Stimulated activated CD4-positive, alpha-beta T cell treated with anti-CD3 and anti-CD28 coated beads, TNF-alpha, amount 100 ng/mL, for 4 hours (primary cell): ENCODE data around the gene SPSB2.

ENCODE experiments used
- DNase-seq, 3 experiments: peaks; one replicate each; pipeline ENCODE4 v3.0.0-alpha.2; 2020; ENCODE audit warnings: low read depth in 3 of 3

SPSB2 gene

DNA sequence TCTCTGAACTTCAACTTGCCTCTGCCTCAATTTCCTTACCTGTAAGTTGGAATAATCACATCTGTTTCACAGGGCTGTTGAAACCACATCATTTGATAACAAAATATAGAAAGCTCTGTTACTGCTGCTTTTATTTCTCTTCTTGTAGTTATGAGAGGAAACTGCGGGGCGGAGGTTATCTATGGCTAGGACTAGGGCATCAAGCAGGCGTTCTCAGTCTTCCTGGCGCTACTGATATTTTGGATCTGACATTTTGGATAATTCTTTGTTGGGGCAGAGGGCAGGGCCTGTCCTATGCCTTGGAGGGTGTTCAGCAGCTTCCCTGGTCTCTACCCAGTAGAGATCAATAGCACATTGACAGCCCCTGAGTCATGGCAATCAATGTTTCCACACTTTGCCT is 41.0 kb downstream of the SPSB2 start:
- DNase-seq, result no peak

DNA sequence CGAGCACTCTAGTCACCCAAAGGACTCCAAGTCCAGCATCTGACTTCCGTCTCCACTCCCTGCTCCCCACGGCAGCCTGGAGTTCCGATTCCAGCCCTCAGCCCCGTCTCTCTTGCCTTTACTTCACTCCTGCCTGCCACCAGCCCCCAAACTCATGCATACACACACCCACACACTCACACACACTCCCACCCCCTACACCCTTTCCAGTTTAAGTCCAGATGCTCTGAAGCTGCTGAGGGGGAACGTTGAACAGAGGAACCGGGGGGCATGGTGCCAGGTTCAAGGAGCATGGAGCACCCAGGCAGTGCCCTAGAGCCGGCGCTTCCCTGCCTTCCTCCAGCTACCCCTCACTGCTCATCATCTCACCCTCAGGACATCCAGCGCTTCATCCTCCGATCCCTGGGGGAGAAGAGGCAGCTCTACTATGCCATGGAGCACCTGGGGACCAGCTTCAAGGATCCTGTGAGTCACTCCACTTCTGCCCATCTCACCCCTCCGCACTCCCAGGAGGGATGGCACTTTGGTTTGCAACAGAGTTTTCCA is 41.6 kb downstream of the SPSB2 start:
- DNase-seq, result no peak

DNA sequence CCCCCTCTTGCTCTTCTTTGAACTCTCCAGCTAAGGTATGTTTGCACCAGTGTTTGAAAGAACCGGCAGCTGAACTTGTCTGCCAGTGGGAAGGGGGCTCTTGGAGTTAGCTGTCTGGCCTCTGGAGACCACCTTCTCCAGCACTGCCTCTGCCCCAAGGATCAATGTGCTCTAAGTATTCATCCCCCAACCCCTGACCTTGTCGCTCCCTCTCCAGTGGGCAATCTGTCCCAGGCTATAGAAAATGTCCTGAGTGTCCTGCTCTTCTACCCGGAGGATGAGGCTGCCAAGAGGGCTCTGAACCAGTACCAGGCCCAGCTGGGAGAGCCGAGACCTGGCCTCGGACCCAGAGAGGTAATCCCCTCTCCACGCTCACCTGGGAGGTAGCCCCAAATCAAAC is 42.1 kb downstream of the SPSB2 start:
- no peak for DNase-seq

DNA sequence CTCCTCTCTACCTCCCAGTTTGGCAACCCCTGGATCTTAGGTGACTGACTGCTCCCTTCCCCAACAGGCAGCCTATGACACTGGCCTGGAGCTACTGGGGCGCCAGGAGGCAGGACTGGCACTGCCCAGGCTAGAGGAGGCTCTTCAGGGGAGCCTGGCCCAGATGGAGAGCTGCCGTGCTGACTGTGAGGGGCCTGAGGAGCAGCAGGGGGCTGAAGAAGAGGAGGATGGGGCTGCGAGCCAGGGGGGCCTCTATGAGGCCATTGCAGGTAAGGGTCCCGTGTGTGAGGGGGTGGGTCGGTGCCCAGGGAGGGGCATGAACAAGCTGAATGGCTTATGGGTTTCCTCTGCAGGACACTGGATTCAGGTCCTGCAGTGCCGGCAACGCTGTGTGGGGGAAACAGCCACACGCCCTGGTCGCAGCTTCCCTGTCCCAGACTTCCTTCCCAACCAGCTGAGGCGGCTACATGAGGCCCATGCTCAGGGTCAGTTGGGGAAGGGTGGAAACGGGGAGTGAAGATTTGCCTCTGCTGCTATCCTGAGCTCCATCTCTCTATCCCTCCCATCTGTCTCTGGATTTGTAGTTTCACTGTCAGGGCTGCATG is 42.7 kb downstream of the SPSB2 start:
- DNase-seq, result no peak

DNA sequence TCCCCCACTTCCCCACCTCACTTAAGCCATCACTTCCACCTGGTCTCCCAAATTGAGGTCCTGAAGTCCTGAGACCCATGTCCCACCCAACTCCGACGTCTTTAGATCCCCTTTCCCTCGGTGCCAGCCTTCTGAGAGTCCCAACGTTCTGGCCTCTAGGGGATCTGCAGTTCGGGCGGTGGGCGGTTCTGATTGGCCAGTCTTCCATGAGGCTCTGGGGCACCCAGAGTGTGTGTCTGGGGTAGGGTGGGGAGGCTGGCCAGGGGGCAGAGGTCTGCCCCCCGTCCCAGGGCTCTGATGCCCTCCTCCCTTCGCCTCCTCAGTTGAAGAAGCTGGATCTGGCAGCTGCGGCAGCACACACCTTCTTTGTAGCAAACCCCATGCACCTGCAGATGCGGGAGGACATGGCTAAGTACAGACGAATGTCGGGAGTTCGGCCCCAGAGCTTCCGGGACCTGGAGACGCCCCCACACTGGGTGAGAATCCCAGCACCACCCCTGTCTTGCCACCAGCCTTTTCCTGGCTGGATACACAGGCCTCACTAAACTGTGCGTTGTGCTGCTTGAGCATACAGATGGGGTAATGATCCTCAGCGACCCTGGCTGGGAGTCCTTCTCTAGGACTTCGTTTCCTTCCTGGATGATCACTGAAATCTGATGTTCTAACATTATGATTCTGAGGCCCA is 43.4 kb downstream of the SPSB2 start:
- DNase-seq, result no peak

DNA sequence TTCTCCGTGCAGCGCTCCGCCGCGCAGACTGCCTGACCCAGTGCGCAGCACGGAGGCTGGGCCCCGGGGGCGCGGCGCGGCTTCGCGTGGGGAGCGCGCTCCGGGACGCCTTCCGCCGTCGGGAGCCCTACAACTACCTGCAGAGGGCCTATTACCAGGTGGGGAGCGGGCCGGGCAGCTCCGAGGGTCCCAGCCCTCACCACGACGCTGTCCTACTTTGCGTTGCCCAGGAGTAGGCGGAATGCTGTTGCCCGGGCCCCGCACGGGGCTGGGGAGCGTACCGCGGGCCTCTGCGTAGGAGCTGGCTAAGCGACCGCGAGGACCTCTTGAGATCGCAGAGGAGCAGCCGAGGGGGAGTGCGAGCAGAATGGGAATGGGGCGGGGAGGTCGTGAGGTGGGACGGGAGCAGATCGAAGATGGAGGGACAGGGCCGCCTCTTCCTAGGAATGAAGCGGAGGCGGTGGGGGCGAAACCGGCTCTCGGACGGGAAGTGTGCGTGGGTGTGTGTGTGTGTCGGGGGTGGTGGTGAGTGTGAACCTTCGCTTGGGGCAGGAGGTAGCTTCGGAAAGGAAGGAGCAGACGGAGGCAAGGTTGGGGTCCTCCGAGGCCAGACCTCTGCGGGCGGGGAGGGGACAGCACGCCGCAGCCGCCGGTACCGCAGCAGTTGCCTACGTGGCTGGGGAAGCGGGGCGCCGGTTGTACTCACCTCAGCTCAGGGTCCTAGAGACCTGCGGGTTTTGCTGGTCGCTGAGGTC is 44.1 kb downstream of the SPSB2 start:
- peak in 1 of 3 experiments; percentile 42 for DNase-seq

DNA sequence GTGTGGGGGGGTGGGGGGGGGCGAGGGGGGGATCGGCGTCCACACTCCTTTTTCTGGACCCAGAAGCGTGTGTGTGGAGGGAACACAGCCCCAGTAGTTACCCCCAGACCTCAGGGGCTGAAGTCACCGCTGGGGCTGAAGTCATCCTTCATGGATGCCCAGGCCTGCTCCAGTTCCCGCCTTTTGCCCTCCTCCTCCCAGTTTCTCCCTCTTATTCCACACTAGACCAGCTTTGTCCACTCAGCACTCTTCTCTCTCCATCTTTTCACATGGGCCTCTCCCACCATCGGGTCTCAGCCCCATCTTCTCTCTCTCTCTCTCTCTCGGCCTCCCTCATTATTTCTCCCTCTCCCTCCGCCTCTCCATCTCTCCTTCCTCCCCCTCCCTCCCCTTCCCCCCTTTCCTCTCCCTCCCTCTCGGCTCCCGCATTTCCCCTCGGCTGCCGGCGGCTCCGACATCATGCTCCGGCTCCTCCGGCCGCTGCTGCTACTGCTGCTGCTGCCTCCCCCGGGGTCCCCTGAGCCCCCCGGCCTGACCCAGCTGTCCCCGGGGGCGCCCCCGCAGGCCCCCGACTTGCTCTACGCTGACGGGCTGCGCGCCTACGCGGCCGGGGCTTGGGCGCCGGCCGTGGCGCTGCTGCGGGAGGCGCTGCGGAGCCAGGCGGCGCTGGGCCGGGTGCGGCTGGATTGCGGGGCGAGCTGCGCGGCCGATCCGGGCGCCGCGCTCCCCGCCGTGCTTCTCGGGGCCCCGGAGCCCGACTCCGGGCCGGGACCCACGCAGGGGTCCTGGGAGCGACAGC is 44.9 kb downstream of the SPSB2 start, which contains the start of gene P3H3:
P3H3 (plus strand) TSS at position 426 of the 799 bp plus-strand sequence; CDS start at position 460, 34 bp downstream.
- DNase-seq, result no peak

DNA sequence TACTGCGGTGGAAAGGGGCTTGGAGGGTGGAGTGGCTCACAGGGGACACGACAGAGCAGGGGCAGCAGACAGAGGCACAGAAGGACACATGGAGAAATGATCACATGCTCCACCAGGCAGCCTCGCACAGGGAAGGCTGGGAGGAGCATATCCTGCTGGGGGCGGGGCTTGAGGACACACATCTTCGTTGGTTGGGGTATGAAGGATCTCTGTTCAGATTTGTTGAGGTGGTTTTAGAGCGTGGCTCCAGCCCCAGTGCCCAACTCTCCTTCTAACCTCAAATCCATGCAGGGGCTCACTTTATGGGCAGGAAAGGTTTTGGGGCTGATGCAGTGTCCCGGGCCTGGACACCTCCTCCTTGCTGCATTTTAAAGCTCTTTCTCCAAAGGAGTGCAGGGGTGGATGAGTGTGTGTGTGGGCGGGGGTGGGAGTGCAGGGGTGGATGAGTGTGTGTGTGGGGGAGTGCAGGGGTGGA is 45.6 kb downstream of the SPSB2 start:
- peak in 2 of 3 experiments; percentile 17 to 26 for DNase-seq

DNA sequence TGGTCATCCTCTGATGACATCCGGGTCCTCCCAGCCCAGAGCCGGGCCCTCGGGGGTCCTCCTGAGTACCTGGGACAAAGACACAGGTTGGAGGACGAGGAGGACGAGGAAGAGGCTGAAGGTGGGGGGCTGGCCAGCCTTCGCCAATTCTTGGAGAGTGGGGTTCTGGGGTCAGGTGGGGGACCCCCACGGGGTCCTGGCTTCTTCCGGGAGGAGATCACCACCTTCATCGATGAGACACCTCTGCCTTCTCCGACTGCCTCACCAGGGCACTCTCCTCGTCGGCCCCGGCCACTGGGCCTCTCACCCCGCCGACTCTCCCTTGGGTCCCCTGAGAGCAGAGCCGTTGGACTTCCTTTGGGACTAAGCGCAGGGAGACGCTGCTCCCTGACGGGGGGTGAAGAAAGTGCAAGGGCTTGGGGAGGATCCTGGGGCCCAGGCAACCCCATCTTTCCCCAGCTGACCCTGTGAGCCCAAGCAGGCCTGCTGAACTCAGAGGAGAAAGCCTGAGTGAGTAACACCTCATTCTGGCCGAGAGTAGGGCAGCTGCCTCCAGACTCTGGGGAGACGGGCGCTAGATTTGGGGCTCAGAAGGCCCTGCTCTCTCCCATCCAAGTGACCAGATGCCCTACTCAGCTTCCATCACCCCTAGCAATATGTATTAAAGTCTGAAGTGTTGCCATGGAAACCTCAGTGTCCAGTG is 46.2 kb downstream of the SPSB2 start:
- no peak for DNase-seq

DNA sequence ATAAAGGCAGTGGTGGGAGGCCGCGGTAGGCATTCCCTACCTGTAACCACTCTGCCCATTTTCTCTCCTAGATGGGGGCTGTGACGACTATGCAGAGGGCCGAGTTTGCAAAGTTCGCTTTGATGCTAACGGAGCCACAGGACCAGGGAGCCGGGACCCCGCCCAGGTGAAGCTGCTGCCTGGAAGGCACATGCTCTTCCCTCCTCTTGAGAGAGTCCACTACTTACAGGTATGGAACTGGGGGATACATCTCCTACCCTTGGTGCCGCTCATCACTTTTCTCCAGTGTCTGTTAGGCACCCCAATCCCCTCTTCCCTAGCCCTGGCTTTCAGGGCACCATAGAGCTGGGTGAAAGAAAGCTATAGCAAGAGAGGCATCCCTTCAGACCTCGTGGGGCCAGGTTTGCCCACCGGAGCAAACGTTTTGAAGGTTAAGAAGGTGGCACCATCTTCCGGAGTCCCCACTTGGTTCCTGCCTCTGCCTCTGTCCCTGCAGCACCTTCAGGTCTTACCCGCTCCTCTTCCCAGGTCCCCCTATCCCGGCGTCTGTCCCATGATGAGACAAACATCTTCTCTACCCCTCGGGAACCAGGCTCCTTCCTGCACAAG is 46.9 kb downstream of the SPSB2 start:
- no peak for DNase-seq

DNA sequence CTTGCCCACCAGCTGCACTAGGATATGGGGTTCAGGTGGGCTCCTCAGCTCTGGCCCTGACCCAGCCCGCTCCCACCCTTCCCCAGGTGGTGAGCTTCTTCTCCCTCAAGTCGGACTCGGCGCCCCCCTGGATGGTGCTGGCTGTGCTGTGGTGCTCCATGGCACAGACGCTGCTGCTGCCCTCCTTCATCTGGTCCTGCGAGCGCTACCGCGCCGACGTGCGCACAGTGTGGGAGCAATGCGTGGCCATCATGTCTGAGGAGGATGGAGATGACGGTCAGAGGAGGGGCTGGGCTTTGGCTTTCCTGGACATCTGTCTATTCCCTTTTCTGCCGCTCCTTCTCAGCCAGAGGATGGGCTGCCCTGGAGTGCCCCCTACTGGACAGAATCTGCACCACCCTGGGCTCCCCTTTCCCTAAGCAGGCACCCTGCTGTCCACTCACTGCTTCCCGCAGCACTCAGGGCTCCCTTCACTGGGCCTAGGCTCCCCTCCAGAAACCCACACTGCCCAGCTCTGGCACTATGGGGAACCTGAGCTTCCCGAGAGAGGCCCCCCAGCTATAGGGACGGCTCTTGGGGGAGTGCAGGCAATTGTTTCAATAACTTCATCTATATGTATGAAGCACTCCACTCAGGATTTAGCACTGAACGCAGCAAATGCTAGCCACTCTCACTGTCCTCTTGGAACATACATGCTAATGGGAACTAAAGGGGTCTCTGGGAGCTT is 47.5 kb downstream of the SPSB2 start:
- DNase-seq, result peak; percentile 65 to 82 (median 74)

DNA sequence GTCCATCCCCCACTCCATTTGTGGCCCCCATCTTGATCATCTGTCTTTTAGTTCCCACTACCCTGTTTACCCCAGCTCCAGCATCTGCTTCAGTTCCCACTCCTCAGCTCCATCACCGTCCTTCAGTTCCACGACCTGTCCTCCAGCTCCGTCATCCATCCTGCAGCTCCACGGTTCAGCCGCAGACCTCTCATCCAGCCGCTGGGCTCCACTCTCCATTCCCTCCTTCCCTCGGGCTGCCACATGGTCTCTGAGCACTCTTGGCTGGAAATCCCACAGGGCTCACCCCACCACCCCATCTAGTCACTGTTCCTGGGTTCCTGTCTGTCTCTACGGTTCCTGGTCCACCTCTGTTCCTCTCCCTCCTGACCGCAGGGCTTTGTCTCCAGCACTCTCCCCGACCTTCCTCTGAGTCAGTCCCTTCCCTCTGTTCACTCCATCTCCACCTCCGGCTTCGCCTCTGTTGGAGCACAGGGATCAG is 48.2 kb downstream of the SPSB2 start:
- DNase-seq, result no peak

DNA sequence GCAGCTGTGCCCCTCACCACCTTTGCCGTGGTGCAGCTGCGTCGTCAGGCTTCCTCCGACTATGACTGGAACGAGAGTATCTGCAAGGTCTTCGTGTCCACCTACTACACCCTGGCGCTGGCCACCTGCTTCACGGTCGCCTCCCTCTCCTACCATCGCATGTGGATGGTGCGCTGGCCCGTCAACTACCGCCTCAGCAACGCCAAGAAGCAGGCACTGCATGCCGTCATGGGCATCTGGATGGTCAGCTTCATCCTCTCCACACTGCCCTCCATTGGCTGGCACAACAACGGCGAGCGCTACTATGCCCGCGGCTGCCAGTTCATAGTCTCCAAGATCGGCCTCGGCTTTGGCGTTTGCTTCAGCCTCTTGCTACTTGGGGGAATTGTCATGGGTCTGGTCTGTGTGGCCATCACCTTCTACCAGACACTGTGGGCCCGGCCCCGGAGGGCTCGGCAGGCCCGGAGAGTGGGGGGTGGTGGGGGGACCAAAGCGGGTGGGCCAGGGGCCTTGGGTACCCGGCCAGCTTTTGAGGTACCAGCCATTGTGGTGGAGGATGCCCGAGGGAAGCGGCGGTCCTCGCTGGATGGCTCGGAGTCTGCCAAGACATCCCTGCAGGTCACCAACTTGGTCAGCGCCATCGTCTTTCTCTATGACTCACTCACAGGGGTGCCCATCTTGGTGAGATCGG is 48.9 kb downstream of the SPSB2 start:
- no peak for DNase-seq

DNA sequence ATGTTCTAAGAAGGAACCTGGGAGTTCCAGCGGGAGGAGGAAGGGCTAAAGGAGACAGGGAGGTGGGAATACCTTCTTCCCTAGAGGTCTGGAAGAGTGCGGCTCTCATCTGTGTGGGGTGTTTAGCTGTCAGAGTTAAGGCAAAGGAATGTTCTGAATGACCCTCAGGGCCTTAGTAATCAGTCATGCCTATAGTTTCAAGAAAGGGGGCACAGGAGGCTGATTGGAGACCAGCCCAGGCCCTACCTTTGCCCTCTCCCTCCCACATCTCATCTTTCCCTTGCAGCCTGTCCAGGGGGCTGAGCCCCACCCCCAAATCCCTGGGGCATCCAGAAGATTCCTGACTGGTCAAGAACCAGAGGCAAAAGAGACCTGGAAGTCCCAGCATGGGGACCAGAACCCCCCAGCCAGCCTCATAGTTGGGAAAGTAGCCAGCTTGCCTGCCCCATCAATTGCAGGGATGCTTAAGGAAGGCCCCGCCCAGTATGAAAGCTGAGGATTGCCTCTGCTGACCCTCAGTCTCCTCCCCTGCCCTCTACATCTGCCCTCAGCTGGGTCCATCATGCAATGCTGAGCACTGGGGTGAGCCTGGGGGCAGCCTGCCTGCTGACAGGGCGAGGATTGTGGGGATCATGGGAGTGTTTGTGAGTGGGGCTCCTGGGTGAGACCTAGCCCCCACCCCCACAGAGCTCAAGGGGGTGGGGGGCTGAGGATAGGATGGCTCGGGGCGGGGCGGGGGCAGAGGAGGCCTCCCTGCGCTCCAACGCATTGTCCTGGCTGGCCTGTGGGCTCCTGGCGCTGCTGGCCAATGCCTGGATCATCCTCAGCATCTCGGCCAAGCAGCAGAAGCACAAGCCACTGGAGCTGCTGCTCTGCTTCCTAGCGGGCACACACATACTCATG is 49.7 kb downstream of the SPSB2 start:
- DNase-seq, result no peak

DNA sequence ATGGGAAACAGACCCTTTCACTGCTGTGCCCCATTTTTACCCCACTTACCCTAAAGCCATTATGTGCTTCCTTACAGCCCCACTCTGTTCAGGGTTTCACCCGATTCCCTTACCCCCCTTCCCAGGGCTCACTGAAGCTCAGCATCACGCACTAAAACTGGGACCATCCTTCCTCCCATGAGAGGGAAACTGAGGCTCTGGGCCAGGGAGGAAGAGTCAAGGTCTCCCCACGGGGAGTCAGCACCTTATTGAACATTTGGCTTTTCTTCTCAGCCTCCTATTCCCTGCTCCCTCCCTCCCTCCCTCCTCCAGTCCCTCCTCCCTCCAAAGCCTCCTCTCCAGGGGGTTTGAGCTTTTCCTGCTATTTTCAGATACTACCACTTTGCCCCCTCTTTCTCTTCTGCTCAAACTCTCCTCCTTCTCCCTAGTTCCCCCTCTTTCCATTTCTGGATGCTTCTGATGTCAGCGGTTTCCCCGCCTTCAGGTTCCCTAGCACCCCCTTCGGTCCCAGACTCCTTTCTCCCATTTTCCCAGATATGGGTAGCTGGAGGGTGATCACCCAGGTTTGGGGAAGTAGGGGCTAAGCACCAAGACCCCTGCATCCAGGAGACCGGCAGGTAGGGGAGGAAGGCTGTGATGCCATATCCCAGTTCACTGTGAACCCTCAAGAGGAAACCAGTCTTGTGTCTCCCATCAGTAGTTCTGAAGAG is 50.5 kb downstream of the SPSB2 start:
- DNase-seq, result no peak

DNA sequence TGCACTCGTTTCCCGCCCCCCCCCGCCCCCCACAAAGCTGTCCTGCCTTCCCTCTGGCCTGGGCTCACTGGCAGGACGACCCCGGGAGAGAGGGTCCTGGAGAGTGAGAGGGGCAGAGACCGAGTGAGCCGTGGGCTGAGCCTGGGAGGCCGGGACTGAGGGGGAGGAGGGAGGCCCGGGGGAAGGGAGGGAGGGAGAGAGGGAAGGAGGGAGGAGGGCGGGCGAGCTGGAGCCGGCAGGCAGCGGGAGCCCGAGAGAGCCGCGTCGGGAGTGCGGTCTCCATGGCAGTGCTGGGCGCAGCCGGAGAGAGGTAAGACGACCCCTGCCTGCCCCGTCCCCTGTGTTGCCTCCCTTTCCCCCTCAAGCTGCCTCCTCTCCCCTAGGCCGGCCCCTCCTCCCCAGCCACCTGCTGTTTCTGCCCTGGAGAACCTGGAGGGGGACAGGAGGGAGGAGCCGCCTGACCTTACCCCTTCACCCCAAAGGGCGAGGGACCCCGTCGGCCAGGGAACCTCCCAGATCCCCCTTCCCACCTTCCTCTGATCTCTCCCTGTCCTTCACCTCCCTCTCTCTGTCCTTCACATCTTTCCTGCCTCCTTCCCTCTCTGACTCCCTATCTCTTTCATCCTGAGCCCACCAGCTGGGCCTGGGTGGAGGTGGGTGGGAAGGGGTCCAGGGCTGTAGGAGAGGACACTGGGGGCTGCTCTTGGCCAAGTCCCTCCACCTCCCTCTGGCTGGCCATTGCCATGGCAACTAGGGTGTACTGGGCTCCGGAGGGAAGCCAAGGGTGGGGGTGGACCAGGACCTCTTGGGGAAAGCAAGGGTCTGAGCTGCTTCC is 51.3 kb downstream of the SPSB2 start, which contains the start of gene GPR162:
GPR162 (plus strand) TSS at position 231 of the 835 bp plus-strand sequence. CDS start 2,078 bp downstream, outside the sequence.
- no peak for DNase-seq
